ENCODE data around the gene MCRS1. TPM values are rescaled to one million over a fixed set of nuclear protein-coding genes. Genes with fewer than 3 reads are reported as not detected.
"Not testable (repeated sequence)": the region's sequence is repeated elsewhere in the genome, so short reads cannot be mapped to it uniquely, and the experiment has no call there.

MCRS1 gene
- total RNA-seq, 2 experiments from 2014 or later = 65.4 to 75.6 TPM

DNA sequence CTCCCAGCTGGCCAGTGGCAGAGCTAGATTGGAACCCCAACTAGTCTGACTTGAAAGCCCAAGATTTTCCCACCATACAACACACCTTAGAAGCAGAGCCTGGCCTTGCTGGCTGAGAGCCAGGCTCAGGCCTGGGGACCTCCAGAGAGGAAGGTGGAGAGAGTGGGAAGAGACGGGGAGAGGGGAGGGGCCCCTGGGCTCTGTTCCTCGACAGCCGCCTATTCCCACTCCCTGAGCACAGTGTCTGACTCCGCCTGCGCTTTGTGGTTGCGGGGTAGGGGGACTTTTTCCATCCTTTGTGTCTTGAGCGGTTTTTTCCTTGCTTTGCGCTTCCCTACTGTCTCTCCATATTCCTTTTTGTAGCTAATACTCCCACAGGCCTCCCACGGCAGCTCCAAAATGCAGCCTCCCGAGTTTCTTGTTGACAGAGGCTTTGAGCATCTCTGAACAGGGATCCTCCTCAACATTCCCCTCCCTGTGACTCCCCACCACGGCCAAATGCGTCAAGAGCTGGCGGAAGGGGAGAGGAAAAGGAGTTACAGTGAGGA is 33.1 kb downstream of the MCRS1 start:
- Histone ChIP-seq H3K36me3 (ENCODE audit: insufficient read depth, low read length) (no peaks in the 10 kb centered on the region), H3K4me1 (ENCODE audit: insufficient read depth, low read length, poor library complexity, severe bottlenecking) (peaks cover 35% of the 10 kb centered on the region), H3K9me2 (ENCODE audit: insufficient read depth, low read length) (no peaks in the 10 kb centered on the region), H3K4me2 (ENCODE audit: low read length) (no peak overlapping the region), H2AFZ (ENCODE audit: low read length) (no peak overlapping the region), H3K9me3 (ENCODE audit: low read length) (no peaks in the 10 kb centered on the region), H3K4me3 (ENCODE audit: low read depth, low read length, poor library complexity, severe bottlenecking) (no peak overlapping the region), H3K27ac (ENCODE audit: low read depth, low read length, poor library complexity, severe bottlenecking) (no peak overlapping the region), H4K20me1 (ENCODE audit: insufficient read depth, low read length) (no peaks in the 10 kb centered on the region), H3K79me2 (ENCODE audit: insufficient read depth, low read depth, low read length) (no peaks in the 10 kb centered on the region)
- BruUV-seq (replicated peaks) = no TSS peak
- intact Hi-C loops (cut with micrococcal nuclease; ENCODE audit: unreplicated experiment) = no loop called here
- ChIA-PET POLR2A (interaction anchor here (0.6 to 0.9 kb wide), 2 partner anchors 9 to 168 kb away, joined by 3 read pairs; no protein-coding TSS in a partner anchor), CTCF (ENCODE audit: unreplicated experiment) (no interaction called here)
- no peak for TF ChIP-seq EZH2phosphoT487 (IDR thresholded peaks at IDR 0.05; ENCODE audit: borderline replicate concordance, low read depth, low read length)
- no peak for TF ChIP-seq CTCF (conservative IDR thresholded peaks at IDR 0.05; ENCODE audit: low read length)
- DNase-seq (ENCODE audit: low spot score) = no peak

GRCh38 chr12:49534122-49534521 is 33.8 kb downstream of the MCRS1 start:
- peaks cover 28% of the 10 kb centered on the region for H3K4me1 ChIP-seq (ENCODE audit: insufficient read depth, low read length, poor library complexity, severe bottlenecking)
- POLR2A ChIA-PET = interaction anchor here (0.7 kb wide), 2 partner anchors 9 to 94 kb away, joined by 3 to 4 read pairs; no protein-coding TSS in a partner anchor
- H3K27ac ChIP-seq (ENCODE audit: low read depth, low read length, poor library complexity, severe bottlenecking); H3K9me2 ChIP-seq (ENCODE audit: insufficient read depth, low read length); H2AFZ ChIP-seq (ENCODE audit: low read length); H3K4me3 ChIP-seq (ENCODE audit: low read depth, low read length, poor library complexity, severe bottlenecking); BruUV-seq (replicated peaks); H3K9me3 ChIP-seq (ENCODE audit: low read length); H3K4me2 ChIP-seq (ENCODE audit: low read length); DNase-seq (ENCODE audit: low spot score); H3K36me3 ChIP-seq (ENCODE audit: insufficient read depth, low read length); H4K20me1 ChIP-seq (ENCODE audit: insufficient read depth, low read length); H3K79me2 ChIP-seq (ENCODE audit: insufficient read depth, low read depth, low read length); CTCF ChIA-PET (ENCODE audit: unreplicated experiment); intact Hi-C loops (cut with micrococcal nuclease; ENCODE audit: unreplicated experiment): not testable (repeated sequence)

- ChIA-PET CTCF (ENCODE audit: unreplicated experiment) (no interaction called here), POLR2A (interaction anchor here (1.9 kb wide), 1 partner anchor 167 kb away, joined by 4 read pairs; the partner anchor contains the start of gene SPATS2)
- BruUV-seq (replicated peaks) = no TSS peak
Measured at GRCh38 chr12:49533331-49533730, 34.6 kb downstream of the MCRS1 start.

More at GRCh38 chr12:49533331-49533730, 34.6 kb downstream of the MCRS1 start:
- Histone ChIP-seq H3K4me1 (ENCODE audit: insufficient read depth, low read length, poor library complexity, severe bottlenecking) (peaks cover 27% of the 10 kb centered on the region), H3K36me3 (ENCODE audit: insufficient read depth, low read length) (no peaks in the 10 kb centered on the region), H3K9me3 (ENCODE audit: low read length) (no peaks in the 10 kb centered on the region), H3K4me3 (ENCODE audit: low read depth, low read length, poor library complexity, severe bottlenecking) (no peak overlapping the region), H2AFZ (ENCODE audit: low read length) (no peak overlapping the region), H3K4me2 (ENCODE audit: low read length) (no peak overlapping the region), H3K9me2 (ENCODE audit: insufficient read depth, low read length) (no peaks in the 10 kb centered on the region), H3K79me2 (ENCODE audit: insufficient read depth, low read depth, low read length) (no peaks in the 10 kb centered on the region), H4K20me1 (ENCODE audit: insufficient read depth, low read length) (no peaks in the 10 kb centered on the region), H3K27ac (ENCODE audit: low read depth, low read length, poor library complexity, severe bottlenecking) (no peak overlapping the region)
- no peak for DNase-seq (ENCODE audit: low spot score)
- TF ChIP-seq CTCF (conservative IDR thresholded peaks at IDR 0.05; ENCODE audit: low read length) (no peak), EZH2phosphoT487 (IDR thresholded peaks at IDR 0.05; ENCODE audit: borderline replicate concordance, low read depth, low read length) (no peak)
- intact Hi-C loops (cut with micrococcal nuclease; ENCODE audit: unreplicated experiment) = no loop called here

Data from OCI-LY7 (cell line).